Fibroblast of the aortic adventitia (primary cell): Measurements from ENCODE around the gene KLK8. TPM values are rescaled to one million over a fixed set of nuclear protein-coding genes. Genes with fewer than 3 reads are reported as not detected.

Experiments
- DNase-seq: peaks from one replicate; pipeline ENCODE4 v3.0.0-alpha.2; 2010; ENCODE audit warnings: low read depth
- H3K4me3 ChIP-seq: 2 replicates; pipeline ENCODE4 v1.5.1; 2011; ENCODE audit warnings: low read depth, mild to moderate bottlenecking, control low read depth, low read length, moderate library complexity
- CTCF ChIP-seq: IDR thresholded peaks from 2 replicates; pipeline ENCODE4 v1.5.1; 2011; ENCODE audit warnings: mild to moderate bottlenecking, low read length, control low read depth, inconsistent platforms; ENCODE audit not compliant: insufficient read depth
- total RNA-seq: library from RNA; depleted of rRNA; stranded (reverse); fragments of >200 nt; gene quantifications from 2 replicates; pipeline ENCODE4 v1.2.3, GENCODE V29; 2012; ENCODE audit warnings: low replicate concordance

The KLK8 gene
- total RNA-seq, 1 donor: not detected

GRCh38 chr19:51025809-51026553 lies 24.6 kb upstream of the KLK8 start:
- no peak for TF ChIP-seq CTCF
- H3K4me3 ChIP-seq: no peak overlapping the region
- DNase-seq: no peak

- TF ChIP-seq CTCF: no peak
- no peak overlapping the region for H3K4me3 ChIP-seq
- no peak for DNase-seq
These were observed 24.0 kb upstream of the KLK8 start for GRCh38 chr19:51025401-51025800.

GRCh38 chr19:51024924-51025323 lies 23.5 kb upstream of the KLK8 start:
- no peak for DNase-seq
- H3K4me3 ChIP-seq: no peak overlapping the region
- TF ChIP-seq CTCF: no peak

- DNase-seq: no peak
- H3K4me3 ChIP-seq: no peak overlapping the region
- TF ChIP-seq CTCF: no peak
These were observed 22.5 kb upstream of the KLK8 start for GRCh38 chr19:51023946-51024345.

GRCh38 chr19:51022526-51022925 lies 21.1 kb upstream of the KLK8 start:
- TF ChIP-seq CTCF: no peak

GRCh38 chr19:51020988-51021651 lies 19.7 kb upstream of the KLK8 start:
- no peak overlapping the region for H3K4me3 ChIP-seq
- DNase-seq: peak; percentile 63
- peak; percentile 66 for TF ChIP-seq CTCF

More at GRCh38 chr19:51022526-51022925, 21.1 kb upstream of the KLK8 start:
- no peak for DNase-seq
- no peak overlapping the region for H3K4me3 ChIP-seq

GRCh38 chr19:51019544-51019925 lies 18.1 kb upstream of the KLK8 start, which contains the start of gene KLK10:
TSS of gene KLK10 (minus strand) at chr19:51019709. CDS start at chr19:51019130, 579 bp downstream.
- H3K4me3 ChIP-seq: no peak within 1 kb of the TSS
- no peak for DNase-seq
- TF ChIP-seq CTCF: no peak
